ENCODE data around the gene MPP4. TPM values are rescaled to one million over a fixed set of nuclear protein-coding genes. Genes with fewer than 3 reads are reported as not detected.

MPP4 gene
- total RNA-seq, 1 experiment from 2014 or later, result 0.77 TPM

- Histone ChIP-seq H3K9ac (ENCODE audit: low read length) (no peak overlapping the region), H3K4me1 (ENCODE audit: insufficient read depth, low read length) (no peaks in the 10 kb centered on the region; the same call in 1 of the 2 replicates), H3K4me3 (ENCODE audit: low read length) (no peak overlapping the region), H3K79me2 (ENCODE audit: low read length) (no peaks in the 10 kb centered on the region), H3K9me2 (replicated peaks; ENCODE audit: low read length) (no peaks in the 10 kb centered on the region), H3F3A (ENCODE audit: low read length, unreplicated experiment) (no peaks in the 10 kb centered on the region), H3K9me3 (ENCODE audit: low read length) (no peaks in the 10 kb centered on the region), H4K20me1 (ENCODE audit: low read length) (no peaks in the 10 kb centered on the region), H3K27me3 (ENCODE audit: low read length) (no peaks in the 10 kb centered on the region), H3K4me2 (ENCODE audit: low read length) (no peak overlapping the region), H3K36me3 (ENCODE audit: low read depth, low read length) (no peaks in the 10 kb centered on the region), H3K27ac (ENCODE audit: low read length) (no peak overlapping the region), H2AFZ (ENCODE audit: low read length) (no peak overlapping the region)
- TF ChIP-seq, protein P1, sequence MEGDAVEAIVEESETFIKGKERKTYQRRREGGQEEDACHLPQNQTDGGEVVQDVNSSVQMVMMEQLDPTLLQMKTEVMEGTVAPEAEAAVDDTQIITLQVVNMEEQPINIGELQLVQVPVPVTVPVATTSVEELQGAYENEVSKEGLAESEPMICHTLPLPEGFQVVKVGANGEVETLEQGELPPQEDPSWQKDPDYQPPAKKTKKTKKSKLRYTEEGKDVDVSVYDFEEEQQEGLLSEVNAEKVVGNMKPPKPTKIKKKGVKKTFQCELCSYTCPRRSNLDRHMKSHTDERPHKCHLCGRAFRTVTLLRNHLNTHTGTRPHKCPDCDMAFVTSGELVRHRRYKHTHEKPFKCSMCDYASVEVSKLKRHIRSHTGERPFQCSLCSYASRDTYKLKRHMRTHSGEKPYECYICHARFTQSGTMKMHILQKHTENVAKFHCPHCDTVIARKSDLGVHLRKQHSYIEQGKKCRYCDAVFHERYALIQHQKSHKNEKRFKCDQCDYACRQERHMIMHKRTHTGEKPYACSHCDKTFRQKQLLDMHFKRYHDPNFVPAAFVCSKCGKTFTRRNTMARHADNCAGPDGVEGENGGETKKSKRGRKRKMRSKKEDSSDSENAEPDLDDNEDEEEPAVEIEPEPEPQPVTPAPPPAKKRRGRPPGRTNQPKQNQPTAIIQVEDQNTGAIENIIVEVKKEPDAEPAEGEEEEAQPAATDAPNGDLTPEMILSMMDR (conservative IDR thresholded peaks at IDR 0.05; ENCODE audit: low read depth, low read length), result no peak
- TF ChIP-seq EZH2 (IDR thresholded peaks at IDR 0.05; ENCODE audit: low read length, unreplicated experiment) (no peak), EZH2phosphoT487 (IDR thresholded peaks at IDR 0.05; ENCODE audit: borderline replicate concordance, low read length) (no peak)
- no peak for DNase-seq
- intact Hi-C loops (cut with micrococcal nuclease), result loop anchor here (10.0 kb wide), 1 partner anchor 415 kb away; no protein-coding TSS in a partner anchor
- ATAC-seq, result no peak
- CTCF ChIA-PET, result no interaction called here
- no TSS peak for BruUV-seq (replicated peaks)
- POLR2A ChIA-PET (ENCODE audit: unreplicated experiment), result no interaction called here
These were observed 49.0 kb downstream of the MPP4 start for GRCh38 chr2:201649442-201649841.

- no peak for TF ChIP-seq EZH2phosphoT487 (IDR thresholded peaks at IDR 0.05; ENCODE audit: borderline replicate concordance, low read length)
- no peak overlapping the region for H3K9ac ChIP-seq (ENCODE audit: low read length)
- no peaks in the 10 kb centered on the region for H3K27me3 ChIP-seq (ENCODE audit: low read length)
- peaks cover 6% of the 10 kb centered on the region for H3K4me1 ChIP-seq (ENCODE audit: insufficient read depth, low read length)
- H3K27ac ChIP-seq (ENCODE audit: low read length), result no peak overlapping the region
- no peaks in the 10 kb centered on the region for H4K20me1 ChIP-seq (ENCODE audit: low read length)
- H3K36me3 ChIP-seq (ENCODE audit: low read depth, low read length), result no peaks in the 10 kb centered on the region
- ChIA-PET CTCF (interaction anchor here (0.5 kb wide), 1 partner anchor 103 kb away, joined by 4 read pairs; no protein-coding TSS in a partner anchor), POLR2A (ENCODE audit: unreplicated experiment) (no interaction called here)
- no peak overlapping the region for H3K4me2 ChIP-seq (ENCODE audit: low read length)
- H2AFZ ChIP-seq (ENCODE audit: low read length), result no peak overlapping the region
- H3K9me3 ChIP-seq (ENCODE audit: low read length), result no peaks in the 10 kb centered on the region
- ATAC-seq (no peak), DNase-seq (no peak)
- no peaks in the 10 kb centered on the region for H3K79me2 ChIP-seq (ENCODE audit: low read length)
- H3F3A ChIP-seq (ENCODE audit: low read length, unreplicated experiment), result no peaks in the 10 kb centered on the region
- no TSS peak for BruUV-seq (replicated peaks)
- H3K4me3 ChIP-seq (ENCODE audit: low read length), result no peak overlapping the region
- H3K9me2 ChIP-seq (replicated peaks; ENCODE audit: low read length), result no peaks in the 10 kb centered on the region
- intact Hi-C loops (cut with micrococcal nuclease), result loop anchor here (10.0 kb wide), 1 partner anchor 413 kb away; no protein-coding TSS in a partner anchor
These were observed 51.0 kb downstream of the MPP4 start for GRCh38 chr2:201647431-201647830.

GRCh38 chr2:201644001-201644400 lies 54.4 kb downstream of the MPP4 start:
- Histone ChIP-seq H3F3A (ENCODE audit: low read length, unreplicated experiment) (no peaks in the 10 kb centered on the region), H3K79me2 (ENCODE audit: low read length) (peaks cover 17% of the 10 kb centered on the region), H3K9me2 (replicated peaks; ENCODE audit: low read length) (no peaks in the 10 kb centered on the region), H3K9me3 (ENCODE audit: low read length) (no peaks in the 10 kb centered on the region), H3K4me3 (ENCODE audit: low read length) (no peak overlapping the region; the same call in 1 of the 2 replicates), H3K9ac (ENCODE audit: low read length) (no peak overlapping the region), H4K20me1 (ENCODE audit: low read length) (no peaks in the 10 kb centered on the region), H3K27ac (ENCODE audit: low read length) (no peak overlapping the region), H2AFZ (ENCODE audit: low read length) (peak overlapping the region; percentile 90), H3K27me3 (ENCODE audit: low read length) (no peaks in the 10 kb centered on the region), H3K4me2 (ENCODE audit: low read length) (peak overlapping the region; percentile 83), H3K4me1 (ENCODE audit: insufficient read depth, low read length) (peaks cover 6% of the 10 kb centered on the region), H3K36me3 (ENCODE audit: low read depth, low read length) (no peaks in the 10 kb centered on the region; the same call in 1 of the 2 replicates)
- intact Hi-C loops (cut with micrococcal nuclease), result loop anchor here (5.0 to 10.0 kb wide), 2 partner anchors 53 to 409 kb away; partner anchors contain the start of gene MPP4
- no TSS peak for BruUV-seq (replicated peaks)
- ChIA-PET POLR2A (ENCODE audit: unreplicated experiment) (no interaction called here), CTCF (interaction anchor here (0.7 kb wide), 1 partner anchor 22 kb away, joined by 6 read pairs; no protein-coding TSS in a partner anchor)
- ATAC-seq (no peak), DNase-seq (no peak)
- TF ChIP-seq EZH2 (IDR thresholded peaks at IDR 0.05; ENCODE audit: low read length, unreplicated experiment) (no peak), EZH2phosphoT487 (IDR thresholded peaks at IDR 0.05; ENCODE audit: borderline replicate concordance, low read length) (no peak)
- TF ChIP-seq, protein P1 (conservative IDR thresholded peaks at IDR 0.05; ENCODE audit: low read depth, low read length), result no peak

Data from PC-3 (cell line).